HL-60 (cell line): ENCODE results near the gene NAPEPLD.
"Not testable (repeated sequence)": the region's sequence is repeated elsewhere in the genome, so short reads cannot be mapped to it uniquely, and the experiment has no call there.

ENCODE experiments used
- DNase-seq, 2 experiments: peaks; one replicate each; pipeline ENCODE4 v3.0.0-alpha.2; 2010 to 2020; ENCODE audit warnings: low read depth in 1 of 2, low spot score in 1 of 2
- H3K27ac ChIP-seq: fragments of 250-450 bp; sonication (Bioruptor Pico); replicated peaks from 2 replicates; pipeline ENCODE4 v1.5.1; 2020; ENCODE audit warnings: mild to moderate bottlenecking, moderate library complexity
- H3K27me3 ChIP-seq: fragments of 250-450 bp; sonication (Bioruptor Pico); 2 replicates; pipeline ENCODE4 v1.5.1; 2021; ENCODE audit warnings: mild to moderate bottlenecking, moderate library complexity; ENCODE audit not compliant: insufficient read depth, poor library complexity, severe bottlenecking
- H3K4me3 ChIP-seq: replicated peaks from 2 replicates; pipeline ENCODE4 v1.5.1; 2011; ENCODE audit warnings: mild to moderate bottlenecking, control low read depth, low read length; ENCODE audit not compliant: insufficient read depth
- CTCF ChIP-seq: IDR thresholded peaks from one replicate; pipeline ENCODE4 v1.5.1; 2011; ENCODE audit warnings: low read length, control low read depth, inconsistent platforms; ENCODE audit not compliant: insufficient read depth
- GABPA ChIP-seq: IDR thresholded peaks from 2 replicates; pipeline ENCODE4 v1.6.1; 2012; ENCODE audit warnings: low read depth
- POLR2AphosphoS5 ChIP-seq: IDR thresholded peaks from 2 replicates; pipeline ENCODE4 v1.6.1; 2012; ENCODE audit warnings: low read depth
- REST ChIP-seq: IDR thresholded peaks from 2 replicates; pipeline ENCODE4 v1.6.1; 2012; ENCODE audit warnings: low read depth; ENCODE audit not compliant: insufficient replicate concordance
- SPI1 ChIP-seq: IDR thresholded peaks from 2 replicates; pipeline ENCODE4 v1.6.1; 2012; ENCODE audit warnings: low read depth, mild to moderate bottlenecking, borderline replicate concordance

NAPEPLD gene

GRCh38 chr7:103113164-103113563 lies 35.7 kb downstream of the NAPEPLD start:
- no peak for DNase-seq
- Histone ChIP-seq H3K27me3 (no peaks in the 10 kb centered on the region), H3K27ac (no peak overlapping the region), H3K4me3 (no peak overlapping the region)
- TF ChIP-seq GABPA: no peak
- TF ChIP-seq REST: no peak
- no peak for TF ChIP-seq SPI1
- TF ChIP-seq POLR2AphosphoS5: no peak
- TF ChIP-seq CTCF: no peak

GRCh38 chr7:103106703-103107070 lies 42.2 kb downstream of the NAPEPLD start:
- not testable (repeated sequence) for H3K4me3 ChIP-seq, H3K27ac ChIP-seq

GRCh38 chr7:103106005-103106702 lies 42.7 kb downstream of the NAPEPLD start:
- no peak for TF ChIP-seq REST
- no peak for TF ChIP-seq GABPA
- no peak for TF ChIP-seq CTCF
- no peak for TF ChIP-seq SPI1
- no peak for TF ChIP-seq POLR2AphosphoS5

More at GRCh38 chr7:103106703-103107070, 42.2 kb downstream of the NAPEPLD start:
- not testable (repeated sequence) for H3K27me3 ChIP-seq, DNase-seq

GRCh38 chr7:103101543-103101942 lies 47.4 kb downstream of the NAPEPLD start:
- TF ChIP-seq POLR2AphosphoS5 (no peak), GABPA (no peak), SPI1 (no peak)
- no peaks in the 10 kb centered on the region for H3K27me3 ChIP-seq
- DNase-seq: no peak
- no peak overlapping the region for H3K27ac ChIP-seq
- no peak overlapping the region for H3K4me3 ChIP-seq

More at GRCh38 chr7:103106005-103106702, 42.7 kb downstream of the NAPEPLD start:
- no peak for DNase-seq
- no peaks in the 10 kb centered on the region for H3K27me3 ChIP-seq
- H3K4me3 ChIP-seq: no peak overlapping the region
- no peak overlapping the region for H3K27ac ChIP-seq

GRCh38 chr7:103100348-103100747 lies 48.6 kb downstream of the NAPEPLD start:
- Histone ChIP-seq H3K27me3 (no peaks in the 10 kb centered on the region), H3K4me3 (no peak overlapping the region), H3K27ac (no peak overlapping the region)
- DNase-seq: no peak
- TF ChIP-seq GABPA (no peak), CTCF (no peak), POLR2AphosphoS5 (no peak), SPI1 (no peak), REST (no peak)
